Activated T-helper 17 cell treated with anti-CD3 and anti-CD28 coated beads, Interleukin-2, amount 50 U/mL, for 72 hours (primary cell): Measurements from ENCODE around the gene RASSF8. TPM values are rescaled to one million over a fixed set of nuclear protein-coding genes. Genes with fewer than 3 reads are reported as not detected.

ENCODE experiments used
- ATAC-seq: fragments of 150-1000 bp; cut with Tn5 transposase; replicated peaks from 2 replicates; pipeline ENCODE4 v1.10.0; 2021; ENCODE audit warnings: mild to moderate bottlenecking, moderate library complexity
- H3K27ac Mint-ChIP-seq: one replicate; pipeline ENCODE4 v1.8.0; 2022; ENCODE audit warnings: mixed read lengths
- H3K27me3 Mint-ChIP-seq: one replicate; pipeline ENCODE4 v1.8.0; 2022; ENCODE audit warnings: mixed read lengths
- H3K36me3 Mint-ChIP-seq: one replicate; pipeline ENCODE4 v1.8.0; 2022; ENCODE audit warnings: low read depth, mild to moderate bottlenecking, mixed read lengths
- H3K4me1 Mint-ChIP-seq: one replicate; pipeline ENCODE4 v1.8.0; 2022; ENCODE audit warnings: mixed read lengths
- H3K4me3 Mint-ChIP-seq: one replicate; pipeline ENCODE4 v1.8.0; 2022; ENCODE audit warnings: mild to moderate bottlenecking, mixed read lengths
- H3K9me3 Mint-ChIP-seq: one replicate; pipeline ENCODE4 v1.8.0; 2022; ENCODE audit warnings: mixed read lengths
- total RNA-seq, 2 donors: library from RNA; stranded (reverse); gene quantifications; one replicate each; pipeline ENCODE4 v1.2.3, GENCODE V29; 2022

RASSF8 gene
- under 1 TPM in 1 of 2 donors, not detected in 1; 0.56 TPM for total RNA-seq

GRCh38 chr12:25958428-25959070 is at the start of gene RASSF8:
RASSF8 (plus strand) TSS chr12:25958682; CDS start chr12:26055344, 96,662 bp downstream.
- Mint-ChIP-seq H3K36me3 (no peaks in the 10 kb centered on the region), H3K4me3 (peak within 1 kb of the TSS; percentile 68), H3K4me1 (peaks cover 6% of the 10 kb centered on the region), H3K27ac (no peak within 1 kb of the TSS), H3K9me3 (no peaks in the 10 kb centered on the region), H3K27me3 (peaks cover 62% of the 10 kb centered on the region)
- ATAC-seq: peak; percentile 65

- Mint-ChIP-seq H3K9me3 (no peaks in the 10 kb centered on the region), H3K4me1 (no peaks in the 10 kb centered on the region), H3K27ac (no peak overlapping the region), H3K4me3 (no peak overlapping the region), H3K36me3 (no peaks in the 10 kb centered on the region), H3K27me3 (peaks cover 3% of the 10 kb centered on the region)
- no peak for ATAC-seq
These were observed 43.9 kb upstream of the RASSF8 start for GRCh38 chr12:25914551-25914950.

GRCh38 chr12:25924491-25925001 is 33.9 kb upstream of the RASSF8 start:
- no peak overlapping the region for H3K27ac Mint-ChIP-seq
- ATAC-seq: no peak
- H3K4me1 Mint-ChIP-seq: no peaks in the 10 kb centered on the region
- H3K4me3 Mint-ChIP-seq: no peak overlapping the region
- H3K9me3 Mint-ChIP-seq: no peaks in the 10 kb centered on the region
- H3K36me3 Mint-ChIP-seq: no peaks in the 10 kb centered on the region
- peaks cover 3% of the 10 kb centered on the region for H3K27me3 Mint-ChIP-seq

GRCh38 chr12:25925064-25925463 is 33.4 kb upstream of the RASSF8 start:
- ATAC-seq: no peak
- Mint-ChIP-seq H3K4me3 (no peak overlapping the region), H3K27me3 (peaks cover 3% of the 10 kb centered on the region), H3K27ac (no peak overlapping the region), H3K4me1 (no peaks in the 10 kb centered on the region), H3K9me3 (no peaks in the 10 kb centered on the region), H3K36me3 (no peaks in the 10 kb centered on the region)

GRCh38 chr12:25926536-25926935 is 31.9 kb upstream of the RASSF8 start:
- Mint-ChIP-seq H3K27ac (no peak overlapping the region), H3K4me1 (no peaks in the 10 kb centered on the region), H3K36me3 (no peaks in the 10 kb centered on the region), H3K9me3 (peaks cover 11% of the 10 kb centered on the region), H3K27me3 (peaks cover 14% of the 10 kb centered on the region), H3K4me3 (no peak overlapping the region)
- ATAC-seq: no peak

- H3K27me3 Mint-ChIP-seq: peaks cover 19% of the 10 kb centered on the region
- no peak overlapping the region for H3K4me3 Mint-ChIP-seq
- no peaks in the 10 kb centered on the region for H3K36me3 Mint-ChIP-seq
- no peak for ATAC-seq
- H3K9me3 Mint-ChIP-seq: peaks cover 11% of the 10 kb centered on the region
- no peak overlapping the region for H3K27ac Mint-ChIP-seq
- no peaks in the 10 kb centered on the region for H3K4me1 Mint-ChIP-seq
These were observed 29.3 kb upstream of the RASSF8 start for GRCh38 chr12:25929142-25929541.

GRCh38 chr12:25932971-25933370 is 25.5 kb upstream of the RASSF8 start:
- Mint-ChIP-seq H3K36me3 (no peaks in the 10 kb centered on the region), H3K9me3 (peaks cover 11% of the 10 kb centered on the region), H3K27me3 (peaks cover 20% of the 10 kb centered on the region), H3K27ac (no peak overlapping the region), H3K4me1 (no peaks in the 10 kb centered on the region), H3K4me3 (no peak overlapping the region)
- ATAC-seq: no peak

- no peak for ATAC-seq
- H3K27me3 Mint-ChIP-seq: peaks cover 16% of the 10 kb centered on the region
- no peaks in the 10 kb centered on the region for H3K4me1 Mint-ChIP-seq
- H3K9me3 Mint-ChIP-seq: peaks cover 11% of the 10 kb centered on the region
- H3K27ac Mint-ChIP-seq: no peak overlapping the region
- no peak overlapping the region for H3K4me3 Mint-ChIP-seq
- no peaks in the 10 kb centered on the region for H3K36me3 Mint-ChIP-seq
These were observed 24.0 kb upstream of the RASSF8 start for GRCh38 chr12:25934456-25934855.

- no peak overlapping the region for H3K4me3 Mint-ChIP-seq
- no peaks in the 10 kb centered on the region for H3K4me1 Mint-ChIP-seq
- peaks cover 6% of the 10 kb centered on the region for H3K9me3 Mint-ChIP-seq
- no peak for ATAC-seq
- H3K36me3 Mint-ChIP-seq: no peaks in the 10 kb centered on the region
- H3K27me3 Mint-ChIP-seq: peaks cover 12% of the 10 kb centered on the region
- no peak overlapping the region for H3K27ac Mint-ChIP-seq
These were observed 22.9 kb upstream of the RASSF8 start for GRCh38 chr12:25935355-25936144.

GRCh38 chr12:25937096-25937495 is 21.4 kb upstream of the RASSF8 start:
- Mint-ChIP-seq H3K36me3 (no peaks in the 10 kb centered on the region), H3K27me3 (peaks cover 6% of the 10 kb centered on the region), H3K4me3 (no peak overlapping the region), H3K4me1 (no peaks in the 10 kb centered on the region), H3K27ac (no peak overlapping the region), H3K9me3 (peaks cover 5% of the 10 kb centered on the region)
- ATAC-seq: no peak

- peaks cover 6% of the 10 kb centered on the region for H3K27me3 Mint-ChIP-seq
- H3K27ac Mint-ChIP-seq: no peak overlapping the region
- peaks cover 5% of the 10 kb centered on the region for H3K9me3 Mint-ChIP-seq
- no peaks in the 10 kb centered on the region for H3K36me3 Mint-ChIP-seq
- no peak overlapping the region for H3K4me3 Mint-ChIP-seq
- no peaks in the 10 kb centered on the region for H3K4me1 Mint-ChIP-seq
- no peak for ATAC-seq
These were observed 19.9 kb upstream of the RASSF8 start for GRCh38 chr12:25938581-25938980.

GRCh38 chr12:25939606-25940005 is 18.9 kb upstream of the RASSF8 start:
- Mint-ChIP-seq H3K4me3 (no peak overlapping the region), H3K27me3 (peaks cover 3% of the 10 kb centered on the region)

GRCh38 chr12:25940886-25941285 is 17.6 kb upstream of the RASSF8 start:
- Mint-ChIP-seq H3K27me3 (peaks cover 3% of the 10 kb centered on the region), H3K4me1 (no peaks in the 10 kb centered on the region), H3K36me3 (no peaks in the 10 kb centered on the region), H3K27ac (no peak overlapping the region), H3K9me3 (peaks cover 5% of the 10 kb centered on the region), H3K4me3 (no peak overlapping the region)
- ATAC-seq: no peak

More at GRCh38 chr12:25939606-25940005, 18.9 kb upstream of the RASSF8 start:
- H3K4me1 Mint-ChIP-seq: no peaks in the 10 kb centered on the region
- H3K27ac Mint-ChIP-seq: no peak overlapping the region
- no peaks in the 10 kb centered on the region for H3K36me3 Mint-ChIP-seq
- peaks cover 5% of the 10 kb centered on the region for H3K9me3 Mint-ChIP-seq
- no peak for ATAC-seq

GRCh38 chr12:25942709-25943108 is 15.8 kb upstream of the RASSF8 start:
- Mint-ChIP-seq H3K36me3 (no peaks in the 10 kb centered on the region), H3K4me1 (no peaks in the 10 kb centered on the region), H3K27ac (no peak overlapping the region), H3K9me3 (peaks cover 5% of the 10 kb centered on the region), H3K27me3 (peaks cover 3% of the 10 kb centered on the region), H3K4me3 (no peak overlapping the region)
- no peak for ATAC-seq

GRCh38 chr12:25943940-25944339 is 14.5 kb upstream of the RASSF8 start:
- Mint-ChIP-seq H3K36me3 (no peaks in the 10 kb centered on the region), H3K4me3 (no peak overlapping the region), H3K27ac (no peak overlapping the region), H3K9me3 (peaks cover 5% of the 10 kb centered on the region), H3K27me3 (peaks cover 3% of the 10 kb centered on the region), H3K4me1 (no peaks in the 10 kb centered on the region)
- no peak for ATAC-seq
